ENCODE measurements around the gene TXNDC17.
A peak's percentile ranks its signal among the peaks of the same experiment; 100 is the strongest.

GRCh38 chr17:6666077-6666521, 25.2 kb downstream of the TXNDC17 start:
- TF ChIP-seq POLR2AphosphoS5 (IDR thresholded peaks at IDR 0.05) (peak in 1 of 2 donors; percentile 45), CTCF (IDR thresholded peaks at IDR 0.05) (peak; percentile 82 to 92 (median 88)), EP300 (IDR thresholded peaks at IDR 0.05) (no peak), POLR2A (IDR thresholded peaks at IDR 0.05; ENCODE audit: low read depth) (no peak)
